GM12864 (cell line): ENCODE results near the gene GFOD2.
A peak's percentile ranks its signal among the peaks of the same experiment; 100 is the strongest.

ENCODE experiments used
- DNase-seq: peaks from one replicate; pipeline ENCODE4 v3.0.0-alpha.2; 2011; ENCODE audit warnings: low read depth
- H3K4me3 ChIP-seq: 2 replicates; pipeline ENCODE4 v1.5.1; 2011; ENCODE audit warnings: mild to moderate bottlenecking, low read depth, low read length, control low read depth
- TF ChIP-seq, protein P1 (sequence below): IDR thresholded peaks from 2 replicates; pipeline ENCODE4 v1.5.1; 2011; ENCODE audit warnings: low read depth, mild to moderate bottlenecking, moderate library complexity, low read length, control low read depth, inconsistent platforms; ENCODE audit errors: missing control alignments

Gene GFOD2

DNA sequence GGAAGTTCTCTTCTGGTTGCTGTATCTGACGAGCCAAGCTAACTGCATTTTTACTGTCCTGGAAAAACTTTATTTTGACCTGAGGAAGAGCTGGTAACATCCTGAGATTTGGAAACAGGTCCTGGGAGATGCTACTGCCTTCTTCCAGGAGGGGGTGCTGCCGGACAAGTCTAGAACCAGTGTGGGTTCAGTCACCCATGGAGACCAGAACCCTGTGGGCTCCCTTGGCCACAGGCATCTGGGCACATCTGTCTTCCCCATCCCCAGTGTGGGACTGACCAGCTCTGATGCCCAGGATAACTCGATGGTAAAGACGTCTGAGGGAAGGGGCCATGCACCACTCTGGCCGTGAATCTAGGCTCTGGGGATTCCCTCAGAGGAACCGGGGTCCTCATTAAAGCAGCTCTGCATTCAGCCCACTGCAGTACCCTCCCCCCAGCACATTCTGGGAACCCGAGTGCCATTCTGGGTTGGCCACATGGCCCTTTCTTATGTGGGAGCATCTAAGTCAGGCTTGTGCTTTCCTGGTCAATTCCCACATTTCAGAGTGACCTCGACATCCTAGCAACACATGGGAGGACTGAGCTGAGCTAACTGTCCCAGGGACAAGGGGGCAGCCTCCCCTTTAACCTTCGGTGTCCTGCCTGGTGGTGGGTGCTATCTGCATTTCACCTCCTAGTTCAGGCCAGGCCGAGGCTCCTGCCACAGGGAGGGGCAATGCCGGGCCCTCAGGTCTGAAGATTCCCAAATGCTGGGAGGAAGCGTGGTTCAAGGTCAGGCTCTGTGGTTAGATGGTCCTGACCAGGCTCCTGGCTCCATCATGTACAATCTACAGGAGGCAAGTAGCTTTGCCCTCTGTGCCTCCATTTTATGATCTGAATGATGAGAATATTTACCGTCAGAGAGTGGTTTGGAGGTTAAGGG is 46.1 kb downstream of the GFOD2 start:
- DNase-seq: no peak
- TF ChIP-seq, protein P1, sequence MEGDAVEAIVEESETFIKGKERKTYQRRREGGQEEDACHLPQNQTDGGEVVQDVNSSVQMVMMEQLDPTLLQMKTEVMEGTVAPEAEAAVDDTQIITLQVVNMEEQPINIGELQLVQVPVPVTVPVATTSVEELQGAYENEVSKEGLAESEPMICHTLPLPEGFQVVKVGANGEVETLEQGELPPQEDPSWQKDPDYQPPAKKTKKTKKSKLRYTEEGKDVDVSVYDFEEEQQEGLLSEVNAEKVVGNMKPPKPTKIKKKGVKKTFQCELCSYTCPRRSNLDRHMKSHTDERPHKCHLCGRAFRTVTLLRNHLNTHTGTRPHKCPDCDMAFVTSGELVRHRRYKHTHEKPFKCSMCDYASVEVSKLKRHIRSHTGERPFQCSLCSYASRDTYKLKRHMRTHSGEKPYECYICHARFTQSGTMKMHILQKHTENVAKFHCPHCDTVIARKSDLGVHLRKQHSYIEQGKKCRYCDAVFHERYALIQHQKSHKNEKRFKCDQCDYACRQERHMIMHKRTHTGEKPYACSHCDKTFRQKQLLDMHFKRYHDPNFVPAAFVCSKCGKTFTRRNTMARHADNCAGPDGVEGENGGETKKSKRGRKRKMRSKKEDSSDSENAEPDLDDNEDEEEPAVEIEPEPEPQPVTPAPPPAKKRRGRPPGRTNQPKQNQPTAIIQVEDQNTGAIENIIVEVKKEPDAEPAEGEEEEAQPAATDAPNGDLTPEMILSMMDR: peak; percentile 90

GRCh38 chr16:67672306-67672705 is 46.8 kb downstream of the GFOD2 start:
- TF ChIP-seq, protein P1: no peak
- no peak overlapping the region for H3K4me3 ChIP-seq
- DNase-seq: no peak

More for the DNA sequence above, 46.1 kb downstream of the GFOD2 start:
- no peak overlapping the region for H3K4me3 ChIP-seq

DNA sequence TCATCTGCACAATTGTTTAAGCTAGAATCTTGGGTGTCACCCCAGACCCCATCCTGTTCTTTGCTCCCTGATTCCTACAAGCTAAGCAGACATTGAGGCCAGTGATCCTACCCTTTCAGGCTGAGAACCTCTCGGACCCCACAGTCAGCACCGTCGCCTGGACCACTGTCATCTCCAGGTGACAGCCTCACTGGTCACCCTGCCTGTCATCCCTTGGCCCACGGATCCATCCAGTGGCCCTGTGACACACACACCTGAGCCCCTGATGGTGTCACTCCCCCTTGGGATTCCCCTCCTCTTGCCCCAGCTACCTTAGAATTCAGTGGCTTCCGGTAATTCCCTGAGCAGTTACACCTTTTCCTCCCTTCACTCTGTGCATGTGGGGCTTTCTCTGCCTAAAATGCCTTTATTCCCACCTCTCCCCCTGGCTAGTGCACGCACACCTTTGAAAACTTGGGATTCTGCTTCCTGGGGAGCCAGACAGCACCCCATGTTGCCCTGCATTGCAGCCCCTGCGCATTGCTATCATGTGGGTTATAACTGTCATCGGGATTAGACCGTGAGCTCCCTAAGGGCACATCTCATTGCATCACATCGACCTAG is 49.5 kb downstream of the GFOD2 start:
- TF ChIP-seq, protein P1: no peak
- no peak overlapping the region for H3K4me3 ChIP-seq
- no peak for DNase-seq

DNA sequence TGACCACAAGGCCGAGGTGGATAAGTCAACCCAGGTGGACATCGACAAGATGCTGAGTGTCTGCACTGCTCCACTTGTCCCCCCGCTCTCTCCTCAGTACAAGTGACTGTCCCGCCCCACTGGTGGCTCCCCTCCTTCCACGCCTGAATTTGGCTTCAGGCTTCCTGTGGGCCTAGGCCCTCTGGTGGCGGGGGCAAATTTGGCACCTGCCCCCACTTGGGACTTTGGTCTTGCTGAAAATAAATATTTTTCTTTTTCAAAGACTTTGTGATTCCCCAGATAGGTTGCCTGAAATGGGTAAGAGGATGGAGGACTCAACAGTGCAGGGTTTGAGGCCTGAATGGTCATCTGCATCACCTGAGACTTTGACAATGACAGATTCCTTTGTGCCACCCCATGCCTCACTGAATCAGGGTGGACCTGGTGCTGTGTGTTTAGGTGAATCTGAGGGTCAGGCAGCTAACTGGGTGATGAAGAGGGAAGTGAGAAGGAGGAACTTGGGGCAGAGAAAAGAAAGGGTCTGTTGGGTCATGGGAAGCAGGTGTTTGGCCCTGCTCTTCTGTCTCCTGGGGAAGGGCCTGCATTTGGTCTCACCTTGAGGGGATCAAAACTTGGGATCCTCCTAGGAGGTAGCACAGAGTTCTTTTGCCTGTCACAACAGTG is 50.5 kb downstream of the GFOD2 start:
- no peak for DNase-seq
- no peak overlapping the region for H3K4me3 ChIP-seq
- TF ChIP-seq, protein P1: peak; percentile 54

GRCh38 chr16:67667817-67668494 is 51.2 kb downstream of the GFOD2 start:
- TF ChIP-seq, protein P1: peak; percentile 98
- no peak overlapping the region; the same call in 1 of the 2 replicates for H3K4me3 ChIP-seq
- peak; percentile 83 for DNase-seq

DNA sequence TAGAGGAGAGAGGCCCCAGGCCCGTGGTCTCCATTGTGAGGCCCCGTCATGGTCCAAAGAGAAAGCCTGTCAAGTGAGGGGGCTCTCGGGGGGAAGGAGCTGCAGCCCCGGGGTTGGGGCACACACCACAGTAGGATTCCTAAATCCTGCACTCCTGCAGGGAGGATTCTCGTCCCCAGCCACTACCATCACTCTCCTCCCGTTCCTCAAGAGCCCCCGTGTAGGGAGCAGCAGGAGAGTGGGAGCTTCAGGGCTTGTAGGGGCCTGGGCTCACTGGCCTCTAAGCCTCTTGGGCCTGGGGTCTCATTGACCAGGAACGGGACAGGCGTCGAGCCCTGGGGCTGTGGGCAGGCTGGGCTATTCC is 51.7 kb downstream of the GFOD2 start:
- peak overlapping the region; percentile 80 for H3K4me3 ChIP-seq
- DNase-seq: no peak
- TF ChIP-seq, protein P1: no peak
